Muscle layer of duodenum (tissue), 2 donors: ENCODE results near the gene DYDC2.

ENCODE experiments used
- H3K27ac ChIP-seq: one replicate; pipeline ENCODE4 v1.7.0; 2013; ENCODE audit warnings: mild to moderate bottlenecking, low read length
- H3K27me3 ChIP-seq: one replicate; pipeline ENCODE4 v1.7.0; 2013; ENCODE audit warnings: low read depth, mild to moderate bottlenecking, control low read depth, low read length
- H3K36me3 ChIP-seq, 2 donors: one replicate each; pipeline ENCODE4 v1.7.0; 2013; ENCODE audit warnings: low read length in 2 of 2, control low read depth in 1 of 2, mild to moderate bottlenecking in 1 of 2; ENCODE audit not compliant: insufficient read depth in 2 of 2, control insufficient read depth in 1 of 2
- H3K4me1 ChIP-seq, 2 donors: one replicate each; pipeline ENCODE4 v1.7.0; 2013; ENCODE audit warnings: low read length in 2 of 2, mild to moderate bottlenecking in 2 of 2, control low read depth in 1 of 2, moderate library complexity in 1 of 2; ENCODE audit not compliant: insufficient read depth in 2 of 2, control insufficient read depth in 1 of 2
- H3K4me3 ChIP-seq, 2 donors: one replicate each; pipeline ENCODE4 v1.7.0; 2013; ENCODE audit warnings: low read length in 2 of 2, low read depth in 1 of 2, mild to moderate bottlenecking in 1 of 2
- H3K9me3 ChIP-seq, 2 donors: one replicate each; pipeline ENCODE4 v1.7.0; 2013; ENCODE audit warnings: low read length in 2 of 2, control low read depth in 1 of 2, mild to moderate bottlenecking in 1 of 2; ENCODE audit not compliant: control insufficient read depth in 1 of 2
- donor health status: healthy.

The DYDC2 gene

DNA sequence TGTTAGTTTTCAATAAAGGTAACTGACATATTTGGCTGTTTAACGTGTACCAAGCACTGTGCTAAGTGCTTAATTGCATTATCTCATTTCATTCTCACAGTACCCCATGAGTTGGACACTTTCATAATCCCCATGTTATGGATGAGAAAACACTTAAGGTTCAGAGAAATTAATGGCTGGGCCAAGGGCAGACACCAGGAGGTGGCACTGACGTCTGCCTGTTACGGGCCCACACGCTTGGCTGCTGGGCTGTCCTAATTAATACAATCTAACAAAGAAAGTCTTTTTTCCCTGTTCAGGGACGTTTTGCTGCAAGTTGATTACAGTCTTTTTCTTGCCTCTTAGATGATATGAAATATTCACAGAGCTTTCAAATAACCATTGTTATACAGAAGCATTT lies 16.1 kb downstream of the DYDC2 start:
- Histone ChIP-seq H3K27me3 (no peaks in the 10 kb centered on the region), H3K4me3 (no peak overlapping the region), H3K9me3 (peaks cover 0 to 3% of the 10 kb centered on the region in 2 donors), H3K27ac (no peak overlapping the region), H3K4me1 (no peaks in the 10 kb centered on the region), H3K36me3 (no peaks in the 10 kb centered on the region)

DNA sequence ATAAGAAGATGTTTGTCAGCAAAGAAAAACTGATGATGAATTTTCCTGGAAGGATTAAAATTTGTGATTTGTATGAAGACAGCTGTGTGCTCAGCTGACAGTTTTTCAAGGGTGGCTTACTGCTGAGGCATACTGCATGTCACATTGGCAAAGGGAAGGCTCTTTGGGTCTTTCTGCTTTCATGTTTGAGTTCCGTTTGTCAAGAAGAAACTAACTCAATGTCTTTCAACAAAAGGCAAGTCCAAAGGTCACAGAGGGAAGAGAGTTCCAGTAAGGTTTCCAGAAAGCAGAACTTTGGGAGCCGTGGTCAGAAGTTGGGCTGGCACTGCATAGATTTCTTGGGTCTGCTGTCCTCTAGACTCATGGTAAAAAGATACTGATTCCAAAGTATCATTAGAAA lies 16.9 kb downstream of the DYDC2 start:
- Histone ChIP-seq H3K27me3 (no peaks in the 10 kb centered on the region), H3K4me3 (no peak overlapping the region), H3K36me3 (no peaks in the 10 kb centered on the region), H3K27ac (no peak overlapping the region), H3K4me1 (no peaks in the 10 kb centered on the region), H3K9me3 (no peaks in the 10 kb centered on the region)

DNA sequence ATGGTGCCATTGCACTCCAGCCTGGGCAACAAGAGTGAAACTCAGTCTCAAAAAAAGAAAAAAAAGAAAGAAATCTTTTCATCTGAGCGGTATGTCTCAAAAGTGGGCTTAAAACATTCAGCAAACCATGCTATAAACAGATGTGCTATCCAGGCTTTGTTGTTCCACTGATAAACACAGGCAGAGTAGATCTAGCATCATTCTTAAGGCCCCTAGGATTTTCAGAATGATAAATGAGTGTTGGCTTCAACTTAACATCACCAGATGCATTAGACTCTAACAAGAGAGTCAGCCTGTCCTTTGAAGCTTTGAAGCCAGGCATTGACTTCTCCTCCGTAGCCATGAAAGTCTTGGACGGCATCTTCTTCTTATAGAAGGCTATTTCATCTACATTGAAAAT lies 23.1 kb downstream of the DYDC2 start:
- Histone ChIP-seq H3K27ac (no peak overlapping the region), H3K36me3 (no peaks in the 10 kb centered on the region), H3K27me3 (no peaks in the 10 kb centered on the region), H3K9me3 (no peaks in the 10 kb centered on the region), H3K4me1 (no peaks in the 10 kb centered on the region), H3K4me3 (no peak overlapping the region)

DNA sequence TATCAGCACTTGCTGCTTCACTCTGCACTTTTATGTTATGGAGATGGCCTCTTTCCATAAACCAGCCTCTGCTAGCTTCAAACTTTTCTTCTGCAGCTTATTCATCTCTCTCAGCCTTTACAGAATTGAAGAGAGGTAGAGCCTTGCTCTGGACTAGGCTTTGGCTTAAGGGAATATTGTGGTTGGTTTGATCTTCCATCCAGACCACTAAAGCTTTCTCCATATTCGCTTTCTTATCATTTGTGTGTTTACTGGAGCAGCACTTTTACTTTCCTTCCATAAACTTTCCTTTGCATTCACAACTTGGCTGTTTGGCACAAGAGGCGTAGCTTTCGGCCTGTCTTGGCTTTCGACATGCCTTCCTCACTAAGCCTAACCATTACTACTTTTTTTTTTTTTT lies 23.6 kb downstream of the DYDC2 start:
- Histone ChIP-seq H3K27ac (no peak overlapping the region), H3K27me3 (no peaks in the 10 kb centered on the region), H3K9me3 (no peaks in the 10 kb centered on the region), H3K36me3 (no peaks in the 10 kb centered on the region), H3K4me1 (no peaks in the 10 kb centered on the region), H3K4me3 (no peak overlapping the region)

DNA sequence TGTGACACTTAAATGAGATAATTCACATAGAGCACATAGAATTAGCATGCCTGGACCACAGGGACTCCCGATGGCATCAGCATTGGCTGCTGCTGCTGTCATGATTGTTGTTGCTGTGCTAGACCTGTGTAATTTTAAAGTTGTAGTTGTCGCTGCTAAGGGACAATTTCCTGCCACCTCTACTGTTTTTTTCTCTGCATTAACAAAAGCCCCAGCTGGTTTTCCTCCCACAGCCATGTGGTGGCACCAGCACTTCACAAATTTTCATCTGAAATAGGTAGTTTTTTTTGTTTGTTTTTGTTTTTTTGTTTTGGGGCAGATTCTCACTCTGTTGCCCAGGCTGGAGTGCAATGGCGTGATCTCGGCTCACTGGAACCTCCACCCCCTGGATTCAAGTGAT lies 26.4 kb downstream of the DYDC2 start:
- H3K4me3 ChIP-seq = no peak overlapping the region
- no peaks in the 10 kb centered on the region for H3K9me3 ChIP-seq
- no peaks in the 10 kb centered on the region for H3K27me3 ChIP-seq
- H3K36me3 ChIP-seq = no peaks in the 10 kb centered on the region
- H3K4me1 ChIP-seq = no peaks in the 10 kb centered on the region
- H3K27ac ChIP-seq = no peak overlapping the region

DNA sequence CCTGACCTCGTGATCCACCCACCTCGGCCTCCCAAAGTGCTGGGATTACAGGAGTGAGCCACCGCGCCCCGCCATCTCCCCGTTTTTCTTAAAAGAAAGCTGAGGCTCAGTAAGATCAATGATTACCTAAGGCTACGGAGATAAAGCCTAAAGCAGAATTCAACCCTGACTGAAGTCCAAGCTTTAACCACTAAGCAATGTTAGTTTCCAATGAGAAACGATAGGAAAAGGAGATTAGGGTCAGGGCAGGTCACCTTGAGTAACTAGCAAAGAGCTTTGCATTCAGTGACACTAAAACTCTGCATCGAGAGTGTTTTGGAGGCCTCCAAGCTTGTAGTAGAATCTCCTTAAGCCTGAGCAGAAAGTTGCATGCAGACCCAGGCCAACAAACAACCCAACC lies 34.2 kb downstream of the DYDC2 start:
- H3K4me1 ChIP-seq = peaks cover 6 to 8% of the 10 kb centered on the region in 2 donors
- no peaks in the 10 kb centered on the region for H3K36me3 ChIP-seq
- H3K27ac ChIP-seq = no peak overlapping the region
- H3K4me3 ChIP-seq = no peak overlapping the region
- H3K9me3 ChIP-seq = no peaks in the 10 kb centered on the region
- no peaks in the 10 kb centered on the region for H3K27me3 ChIP-seq

DNA sequence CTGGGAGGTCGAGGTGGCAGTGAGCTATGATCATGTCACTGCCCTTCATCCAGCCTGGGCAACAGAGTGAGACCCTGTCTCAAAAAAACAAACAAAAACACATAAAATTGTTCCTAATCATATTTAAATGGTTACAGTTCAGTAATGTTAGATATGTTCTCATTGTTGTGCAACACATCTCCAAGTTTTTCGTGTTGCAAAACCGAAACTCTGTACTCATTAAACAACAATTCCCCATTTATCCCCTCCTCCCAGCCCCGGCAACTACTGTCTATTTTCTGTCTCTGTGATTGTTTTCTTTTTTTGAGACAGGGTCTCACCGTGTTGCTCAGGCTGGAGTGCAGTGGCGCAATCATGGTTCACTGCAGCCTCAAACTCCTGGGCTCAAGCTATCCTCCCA lies 35.7 kb downstream of the DYDC2 start:
- no peak overlapping the region for H3K27ac ChIP-seq

DNA sequence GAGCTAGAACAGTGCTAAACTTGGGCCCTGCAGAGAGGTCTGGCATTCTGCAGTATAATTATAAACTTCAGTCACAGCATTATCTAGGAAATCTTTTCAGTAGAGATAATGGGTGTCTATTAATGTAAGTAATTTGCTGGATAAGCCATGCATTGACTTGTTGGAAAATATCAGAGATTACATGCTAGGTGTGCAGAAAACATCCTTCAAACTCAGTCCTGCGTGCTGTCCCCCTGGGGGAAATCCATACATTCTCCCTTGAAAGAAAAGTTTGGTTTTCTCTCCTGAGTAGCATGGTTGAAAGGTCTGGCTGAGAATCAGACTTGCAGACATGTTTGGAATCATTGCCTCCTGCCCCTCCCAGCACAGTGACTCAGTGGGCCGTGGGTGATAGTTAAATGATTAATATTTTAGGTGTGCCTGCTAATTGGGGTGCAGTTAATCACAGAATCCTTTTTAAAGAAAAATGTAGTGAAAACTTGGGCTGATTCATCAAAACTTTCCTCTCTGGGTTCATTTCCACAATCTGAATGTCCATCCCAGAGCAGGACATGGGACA lies 37.9 kb downstream of the DYDC2 start:
- no peaks in the 10 kb centered on the region for H3K36me3 ChIP-seq
- no peaks in the 10 kb centered on the region for H3K27me3 ChIP-seq
- no peak overlapping the region for H3K27ac ChIP-seq
- H3K4me3 ChIP-seq = no peak overlapping the region
- no peaks in the 10 kb centered on the region for H3K9me3 ChIP-seq
- H3K4me1 ChIP-seq = no peaks in the 10 kb centered on the region

More for the DNA sequence above, 35.7 kb downstream of the DYDC2 start:
- no peaks in the 10 kb centered on the region for H3K36me3 ChIP-seq
- no peaks in the 10 kb centered on the region for H3K9me3 ChIP-seq
- H3K27me3 ChIP-seq = no peaks in the 10 kb centered on the region
- H3K4me1 ChIP-seq = peaks cover 6 to 8% of the 10 kb centered on the region in 2 donors
- H3K4me3 ChIP-seq = no peak overlapping the region

DNA sequence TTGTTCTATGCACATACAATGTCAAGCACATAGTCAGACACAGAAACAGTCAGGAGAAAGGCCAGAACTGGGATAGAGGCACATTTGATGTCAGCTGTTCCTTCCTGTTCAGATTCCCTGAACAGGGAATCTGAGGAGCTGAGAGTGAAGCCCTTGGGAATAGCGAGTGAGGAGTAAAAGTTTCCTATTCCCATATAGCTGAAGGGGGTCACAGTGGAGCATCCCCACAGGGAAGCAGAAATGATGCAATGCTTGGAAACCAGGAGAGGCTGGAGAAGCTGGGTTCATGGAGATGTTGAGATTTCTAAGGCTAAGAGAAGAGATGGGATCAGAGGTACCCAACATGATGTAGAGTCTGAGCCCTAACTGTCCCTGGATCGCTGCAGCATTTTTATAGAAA lies 40.4 kb downstream of the DYDC2 start:
- H3K4me1 ChIP-seq = no peaks in the 10 kb centered on the region
- H3K9me3 ChIP-seq = no peaks in the 10 kb centered on the region
- no peaks in the 10 kb centered on the region for H3K27me3 ChIP-seq
- H3K4me3 ChIP-seq = no peak overlapping the region
- no peak overlapping the region for H3K27ac ChIP-seq
- no peaks in the 10 kb centered on the region for H3K36me3 ChIP-seq

DNA sequence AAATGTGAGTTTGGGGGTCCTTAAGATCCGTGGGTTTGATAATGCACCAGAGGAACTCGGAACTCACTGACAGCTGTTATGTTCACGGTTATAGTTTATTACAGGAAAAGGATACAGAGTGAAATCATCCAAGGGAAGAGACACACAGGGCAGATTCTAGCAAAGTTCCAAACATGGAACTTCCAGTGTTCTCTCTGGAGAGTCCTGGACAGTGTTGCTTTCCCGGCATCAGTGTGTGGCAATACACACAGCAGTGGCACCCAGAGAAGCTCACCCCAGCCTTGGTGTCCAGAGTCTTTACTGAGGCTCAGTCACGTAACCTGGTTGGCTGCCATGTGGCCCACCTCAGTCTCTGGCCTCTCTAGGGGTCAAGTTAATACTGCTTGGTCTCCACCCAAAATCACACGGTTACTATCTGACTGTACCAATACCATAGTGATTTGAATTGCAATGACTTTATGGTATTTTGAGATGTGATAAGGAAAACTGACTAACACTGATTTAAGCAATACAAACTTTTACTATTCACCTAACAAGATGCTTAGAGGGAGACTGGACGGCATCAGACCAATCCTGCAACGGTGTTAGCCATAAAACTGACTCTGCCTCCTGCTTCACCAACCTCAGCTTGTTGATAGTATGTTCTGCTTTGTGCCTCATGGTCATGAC lies 43.7 kb downstream of the DYDC2 start:
- no peak overlapping the region for H3K4me3 ChIP-seq
- no peaks in the 10 kb centered on the region for H3K27me3 ChIP-seq
- no peak overlapping the region for H3K27ac ChIP-seq
- H3K4me1 ChIP-seq = no peaks in the 10 kb centered on the region
- H3K9me3 ChIP-seq = no peaks in the 10 kb centered on the region
- no peaks in the 10 kb centered on the region for H3K36me3 ChIP-seq

DNA sequence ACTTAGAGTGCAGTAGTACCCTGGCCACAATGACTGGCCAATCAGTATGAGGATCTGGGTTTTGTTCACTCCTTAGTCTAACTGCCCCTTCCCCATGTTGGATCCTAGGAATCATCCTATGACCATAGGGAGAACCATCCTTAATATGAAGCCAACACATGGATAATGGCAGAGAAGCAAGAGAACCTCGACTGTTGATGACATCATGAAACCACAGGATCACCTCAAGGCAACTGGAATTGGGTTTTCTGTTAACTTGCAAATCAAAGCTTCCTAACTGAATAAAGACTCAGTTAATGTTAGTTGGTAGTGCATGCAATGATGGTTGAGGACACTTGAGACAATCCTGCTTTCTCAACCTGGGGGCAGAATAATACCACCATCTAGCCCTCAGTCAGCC lies 48.5 kb downstream of the DYDC2 start:
- H3K27me3 ChIP-seq = no peaks in the 10 kb centered on the region
- H3K9me3 ChIP-seq = no peaks in the 10 kb centered on the region
- no peak overlapping the region for H3K27ac ChIP-seq
- H3K4me1 ChIP-seq = peaks cover 0 to 13% of the 10 kb centered on the region in 2 donors
- H3K36me3 ChIP-seq = no peaks in the 10 kb centered on the region
- no peak overlapping the region for H3K4me3 ChIP-seq

DNA sequence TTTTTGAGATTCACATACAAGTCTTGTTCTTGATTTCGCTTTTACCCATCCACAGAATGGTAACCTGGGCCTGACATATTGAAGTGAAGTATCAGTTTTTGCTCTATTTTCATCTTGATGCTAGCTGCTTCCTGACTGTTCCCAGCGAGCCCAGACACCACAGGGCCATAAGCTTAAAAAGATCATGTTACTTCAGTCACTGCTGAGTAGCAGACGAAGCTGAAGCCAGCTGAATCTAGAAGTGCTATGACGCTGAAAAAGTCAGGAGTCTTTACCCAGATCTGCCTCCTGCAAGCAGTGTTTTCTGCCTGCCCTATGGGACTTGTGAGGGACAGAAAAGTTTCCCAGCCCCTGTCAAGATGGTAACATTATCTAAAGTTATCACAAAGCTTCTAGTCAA lies 49.0 kb downstream of the DYDC2 start:
- H3K36me3 ChIP-seq = no peaks in the 10 kb centered on the region
- no peaks in the 10 kb centered on the region for H3K9me3 ChIP-seq
- H3K4me3 ChIP-seq = no peak overlapping the region
- no peak overlapping the region for H3K27ac ChIP-seq
- H3K27me3 ChIP-seq = no peaks in the 10 kb centered on the region
- H3K4me1 ChIP-seq = peaks cover 0 to 19% of the 10 kb centered on the region in 2 donors
